Neural crest cell (in vitro differentiated cells): Measurements from ENCODE around the gene CAND1. TPM values are rescaled to one million over a fixed set of nuclear protein-coding genes. Genes with fewer than 3 reads are reported as not detected.

Experiments
- DNase-seq: peaks from one replicate; pipeline ENCODE4 v3.0.0; 2021; ENCODE audit warnings: low read depth, mixed read lengths, low spot score
- H3K27ac Mint-ChIP-seq: one replicate; pipeline ENCODE4 v1.8.0; 2021; ENCODE audit warnings: mild to moderate bottlenecking, mixed read lengths; ENCODE audit not compliant: unreplicated experiment
- H3K27me3 Mint-ChIP-seq: 2 replicates; pipeline ENCODE4 v1.8.0; 2021; ENCODE audit warnings: low read depth, mild to moderate bottlenecking, mixed read lengths
- H3K36me3 Mint-ChIP-seq: 2 replicates; pipeline ENCODE4 v1.8.0; 2021; ENCODE audit warnings: low read depth, mild to moderate bottlenecking, mixed read lengths
- H3K4me1 Mint-ChIP-seq: 2 replicates; pipeline ENCODE4 v1.8.0; 2021; ENCODE audit warnings: mixed read lengths
- H3K4me3 Mint-ChIP-seq: one replicate; pipeline ENCODE4 v1.8.0; 2021; ENCODE audit warnings: mild to moderate bottlenecking, mixed read lengths
- H3K9me3 Mint-ChIP-seq: 2 replicates; pipeline ENCODE4 v1.8.0; 2021; ENCODE audit warnings: mixed read lengths
- total RNA-seq: library from RNA; stranded (reverse); gene quantifications from 2 replicates; pipeline ENCODE4 v1.2.1, GENCODE V29; 2021
- TF ChIP-seq, protein P1 (sequence below): fragments of 200-600 bp; sonication (generic); conservative IDR thresholded peaks from 2 replicates; pipeline ENCODE4 v1.5.0; 2021; ENCODE audit warnings: antibody characterized with exemption, mild to moderate bottlenecking

CAND1 gene
- total RNA-seq, 1 donor from 2014 or later = 259 TPM

DNA sequence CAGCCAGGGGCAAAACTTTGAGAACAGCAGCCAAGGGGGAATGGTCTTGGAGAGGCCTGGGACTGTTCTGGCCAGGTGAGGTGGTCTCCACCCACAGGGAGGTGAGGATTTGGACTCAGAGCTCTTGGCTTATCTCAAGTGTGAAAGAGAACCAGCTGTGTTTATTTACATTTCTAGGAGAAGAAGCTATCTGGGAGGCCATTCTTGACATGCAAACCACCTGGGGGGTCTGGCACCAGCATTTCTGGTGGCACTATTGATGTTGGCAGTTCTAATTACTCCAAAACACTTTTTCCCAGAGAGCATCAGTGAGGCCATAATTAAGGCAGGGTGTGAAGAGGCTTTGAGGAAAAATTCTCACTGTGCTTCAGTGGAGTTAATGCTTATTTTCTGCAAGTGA is 95.1 kb downstream of the CAND1 start:
- Mint-ChIP-seq H3K27me3 (no peaks in the 10 kb centered on the region), H3K4me1 (no peaks in the 10 kb centered on the region), H3K9me3 (peaks cover 2% of the 10 kb centered on the region), H3K4me3 (no peak overlapping the region), H3K36me3 (no peaks in the 10 kb centered on the region), H3K27ac (no peak overlapping the region)
- TF ChIP-seq, protein P1, sequence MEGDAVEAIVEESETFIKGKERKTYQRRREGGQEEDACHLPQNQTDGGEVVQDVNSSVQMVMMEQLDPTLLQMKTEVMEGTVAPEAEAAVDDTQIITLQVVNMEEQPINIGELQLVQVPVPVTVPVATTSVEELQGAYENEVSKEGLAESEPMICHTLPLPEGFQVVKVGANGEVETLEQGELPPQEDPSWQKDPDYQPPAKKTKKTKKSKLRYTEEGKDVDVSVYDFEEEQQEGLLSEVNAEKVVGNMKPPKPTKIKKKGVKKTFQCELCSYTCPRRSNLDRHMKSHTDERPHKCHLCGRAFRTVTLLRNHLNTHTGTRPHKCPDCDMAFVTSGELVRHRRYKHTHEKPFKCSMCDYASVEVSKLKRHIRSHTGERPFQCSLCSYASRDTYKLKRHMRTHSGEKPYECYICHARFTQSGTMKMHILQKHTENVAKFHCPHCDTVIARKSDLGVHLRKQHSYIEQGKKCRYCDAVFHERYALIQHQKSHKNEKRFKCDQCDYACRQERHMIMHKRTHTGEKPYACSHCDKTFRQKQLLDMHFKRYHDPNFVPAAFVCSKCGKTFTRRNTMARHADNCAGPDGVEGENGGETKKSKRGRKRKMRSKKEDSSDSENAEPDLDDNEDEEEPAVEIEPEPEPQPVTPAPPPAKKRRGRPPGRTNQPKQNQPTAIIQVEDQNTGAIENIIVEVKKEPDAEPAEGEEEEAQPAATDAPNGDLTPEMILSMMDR = no peak
- DNase-seq = no peak

DNA sequence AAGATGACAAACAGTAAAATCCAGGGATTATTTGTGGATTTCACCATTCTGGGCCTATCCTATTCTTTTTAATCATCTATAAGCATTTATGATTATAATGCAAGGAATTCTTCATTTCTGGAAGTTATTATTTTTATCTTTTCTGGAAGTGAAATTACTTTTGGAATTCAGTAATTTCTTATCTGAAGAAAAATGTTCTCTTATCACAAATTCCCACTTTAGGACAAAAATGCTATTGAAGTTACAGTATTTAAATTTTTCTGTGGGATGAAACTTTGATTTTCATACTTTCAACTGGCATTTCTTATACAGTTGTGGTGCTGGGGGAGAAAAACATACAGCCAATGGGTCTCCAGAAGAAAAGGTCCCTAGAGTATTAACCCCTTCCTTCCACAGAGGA is 96.0 kb downstream of the CAND1 start:
- no peaks in the 10 kb centered on the region for H3K27me3 Mint-ChIP-seq
- H3K4me3 Mint-ChIP-seq = no peak overlapping the region
- H3K27ac Mint-ChIP-seq = no peak overlapping the region
- DNase-seq = no peak
- no peaks in the 10 kb centered on the region for H3K4me1 Mint-ChIP-seq
- TF ChIP-seq, protein P1 = no peak
- peaks cover 2% of the 10 kb centered on the region for H3K9me3 Mint-ChIP-seq
- H3K36me3 Mint-ChIP-seq = no peaks in the 10 kb centered on the region

DNA sequence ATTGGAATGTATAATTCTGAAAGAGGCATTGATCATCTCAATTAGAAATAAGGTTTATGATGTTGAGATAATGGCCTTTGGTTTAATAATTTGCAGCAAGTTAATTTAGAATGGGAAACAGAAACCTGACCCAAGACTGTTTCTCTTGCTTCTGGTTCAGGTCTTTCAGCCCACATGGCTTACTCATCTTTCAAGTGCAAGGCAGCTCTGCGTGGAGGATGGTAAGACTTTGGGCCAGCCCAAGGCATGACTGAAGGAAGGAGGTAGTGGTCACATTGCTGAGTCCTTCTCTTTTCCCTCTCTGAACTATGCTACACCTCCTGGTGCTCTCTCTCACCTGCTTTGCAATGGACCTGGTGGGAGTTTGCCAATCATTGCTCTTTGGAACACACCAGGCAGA is 98.7 kb downstream of the CAND1 start:
- TF ChIP-seq, protein P1 = no peak
- H3K27ac Mint-ChIP-seq = no peak overlapping the region
- H3K4me1 Mint-ChIP-seq = no peaks in the 10 kb centered on the region
- H3K36me3 Mint-ChIP-seq = no peaks in the 10 kb centered on the region
- no peaks in the 10 kb centered on the region for H3K9me3 Mint-ChIP-seq
- H3K4me3 Mint-ChIP-seq = no peak overlapping the region
- H3K27me3 Mint-ChIP-seq = no peaks in the 10 kb centered on the region
- DNase-seq = no peak
